Left cardiac atrium (tissue), 4 donors: ENCODE data around the gene PRUNE2. TPM values are rescaled to one million over a fixed set of nuclear protein-coding genes. Genes with fewer than 3 reads are reported as not detected.
"Not testable (repeated sequence)": the region's sequence is repeated elsewhere in the genome, so short reads cannot be mapped to it uniquely, and the experiment has no call there.

Experiments
- ATAC-seq, 2 donors: fragments of 200-7000 bp; cut with Tn5 transposase; one replicate each; pipeline ENCODE4 v1.9.1; 2020; ENCODE audit warnings: mild to moderate bottlenecking in 2 of 2, moderate library complexity in 2 of 2
- DNase-seq: peaks from one replicate; pipeline ENCODE4 v3.0.0-alpha.2; 2020
- intact Hi-C, 2 donors: fragments of 100-400 bp; cut with DNase I; formaldehyde crosslinking; loops; one replicate each; pipeline versions ENCODE4 v1.14.1 to v1.15.1; 2022 to 2023
- total RNA-seq, 2 donors: library from RNA; stranded (reverse); fragmentation: NEBNext Ultra II Directional; extraction: Animal tissue kit (Norgen Biotek cat#: 25700); gene quantifications; one replicate each; pipeline ENCODE4 v1.2.1, GENCODE V29; 2021
- donor health status: DM: no; HTN: yes; CAD: no.
- donor health status: DM: no; HTN: yes; CAD: no; lungs with severe emphysema.
- donor health status: DM: yes; HTN: yes; CAD: no.
- donor health status: Dilated cardiomyopathy.

Gene PRUNE2
- total RNA-seq, 2 donors from 2014 or later, result 33.1 to 37.5 TPM

GRCh38 chr9:76756268-76756640 is 149.7 kb downstream of the PRUNE2 start:
- intact Hi-C loops, result no loop called here
- DNase-seq (no peak), ATAC-seq (no peak)

GRCh38 chr9:76751001-76751400 is 154.9 kb downstream of the PRUNE2 start:
- DNase-seq (no peak), ATAC-seq (no peak)
- intact Hi-C loops, result no loop called here

GRCh38 chr9:76744336-76744735 is 161.6 kb downstream of the PRUNE2 start:
- DNase-seq (no peak), ATAC-seq (no peak)
- intact Hi-C loops, result no loop called here

- intact Hi-C loops, result no loop called here
- no peak for DNase-seq
- no peak for ATAC-seq
These were observed 162.0 kb downstream of the PRUNE2 start for GRCh38 chr9:76743931-76744330.

GRCh38 chr9:76742890-76743289 is 163.0 kb downstream of the PRUNE2 start:
- intact Hi-C loops, ATAC-seq, DNase-seq: not testable (repeated sequence)

DNA sequence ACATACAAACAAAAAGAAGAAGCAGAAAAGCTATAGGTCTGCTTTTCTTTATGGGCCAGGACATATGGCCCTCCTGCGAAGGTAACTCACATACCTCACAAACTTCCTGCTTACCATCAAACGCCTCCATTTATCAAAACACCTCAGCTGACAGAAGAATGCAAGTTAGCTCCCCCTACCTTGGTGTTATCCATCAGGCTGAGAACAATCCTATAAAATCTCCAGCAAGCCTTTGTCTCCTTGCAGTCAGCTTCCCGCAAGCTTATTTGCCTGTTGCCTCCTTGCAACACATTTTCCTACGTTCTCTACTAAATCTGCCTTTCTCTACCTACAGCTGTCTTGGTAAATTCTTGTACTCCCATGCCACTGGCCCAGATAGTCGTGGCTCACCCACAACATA is 164.4 kb downstream of the PRUNE2 start:
- intact Hi-C loops, result no loop called here
- ATAC-seq, result no peak
- DNase-seq, result no peak

DNA sequence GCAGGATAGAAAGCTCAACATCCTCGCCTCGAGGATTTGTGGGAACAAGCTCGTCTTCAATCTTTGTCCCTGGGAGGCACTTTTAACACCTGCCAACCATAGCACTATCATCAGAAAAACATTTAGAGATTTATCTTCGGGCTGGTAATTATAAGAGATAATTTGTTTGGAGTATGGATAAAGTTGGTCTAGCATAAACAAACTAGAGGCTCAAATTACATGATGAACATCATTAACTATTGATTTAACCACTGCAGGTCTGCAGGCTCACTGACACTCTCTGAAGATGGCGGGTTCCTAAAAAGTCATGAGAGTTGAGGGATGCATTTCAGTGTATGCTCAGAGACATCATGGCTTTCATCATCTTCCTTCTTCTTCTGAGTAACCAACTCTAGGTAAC is 167.5 kb downstream of the PRUNE2 start:
- DNase-seq (no peak), ATAC-seq (no peak)
- intact Hi-C loops, result no loop called here

DNA sequence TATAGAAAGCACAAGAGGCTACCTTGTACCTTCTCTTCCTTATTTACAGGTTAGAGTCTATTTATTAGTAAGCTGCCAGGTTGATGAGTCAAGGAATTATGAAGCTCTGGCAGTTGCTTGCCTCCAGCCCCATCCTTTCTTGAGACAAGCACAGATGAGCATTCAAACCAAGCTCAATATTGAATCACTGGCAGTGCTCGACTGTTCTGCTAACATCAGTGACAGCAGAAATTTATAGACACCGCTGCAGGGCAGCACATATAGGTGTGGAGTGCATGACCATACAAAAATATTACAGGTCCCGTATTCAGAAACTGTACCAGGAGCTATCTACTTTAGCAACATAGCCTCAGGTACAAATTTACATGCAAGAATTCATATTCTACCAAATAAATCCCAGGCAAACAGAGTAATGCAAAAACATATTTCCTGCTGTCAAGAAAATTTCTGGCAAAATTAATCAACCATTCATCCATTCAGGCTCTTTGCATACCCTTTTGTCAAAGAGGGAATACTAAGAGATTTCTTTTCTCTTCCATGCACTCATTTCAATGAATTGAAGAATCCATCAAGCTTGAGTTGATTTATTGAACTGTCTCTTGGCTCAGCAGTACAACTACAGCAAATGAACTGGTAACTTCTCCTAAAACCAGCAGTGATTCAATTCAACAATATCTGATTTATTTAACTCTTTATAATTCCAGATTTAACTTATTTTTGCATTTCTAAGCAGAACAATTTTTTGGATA is 168.6 kb downstream of the PRUNE2 start:
- intact Hi-C loops, result no loop called here
- no peak for ATAC-seq
- DNase-seq, result no peak

DNA sequence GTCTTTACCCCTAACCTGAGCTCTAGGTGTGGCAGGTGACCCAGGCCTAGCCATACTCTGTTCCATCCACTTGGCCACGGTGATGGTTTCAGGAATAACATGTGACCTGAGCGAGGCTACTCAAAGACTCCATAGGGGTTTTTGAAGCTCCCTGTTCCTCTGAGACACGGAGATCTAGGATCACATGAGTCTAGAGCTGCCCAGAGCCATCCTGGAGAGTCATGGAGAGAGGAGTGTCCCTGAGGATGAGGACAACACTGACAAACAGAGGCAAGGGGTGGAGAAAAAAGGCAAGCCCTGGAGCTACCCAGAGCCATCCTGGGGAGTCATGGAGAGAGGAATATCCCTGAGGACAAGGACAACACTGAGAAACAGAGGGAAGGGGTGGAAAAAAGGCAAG is 171.2 kb downstream of the PRUNE2 start:
- ATAC-seq (no peak), DNase-seq (no peak)
- intact Hi-C loops, result no loop called here

GRCh38 chr9:76733096-76733495 is 172.8 kb downstream of the PRUNE2 start:
- DNase-seq, result no peak
- ATAC-seq, result no peak
- intact Hi-C loops, result no loop called here

DNA sequence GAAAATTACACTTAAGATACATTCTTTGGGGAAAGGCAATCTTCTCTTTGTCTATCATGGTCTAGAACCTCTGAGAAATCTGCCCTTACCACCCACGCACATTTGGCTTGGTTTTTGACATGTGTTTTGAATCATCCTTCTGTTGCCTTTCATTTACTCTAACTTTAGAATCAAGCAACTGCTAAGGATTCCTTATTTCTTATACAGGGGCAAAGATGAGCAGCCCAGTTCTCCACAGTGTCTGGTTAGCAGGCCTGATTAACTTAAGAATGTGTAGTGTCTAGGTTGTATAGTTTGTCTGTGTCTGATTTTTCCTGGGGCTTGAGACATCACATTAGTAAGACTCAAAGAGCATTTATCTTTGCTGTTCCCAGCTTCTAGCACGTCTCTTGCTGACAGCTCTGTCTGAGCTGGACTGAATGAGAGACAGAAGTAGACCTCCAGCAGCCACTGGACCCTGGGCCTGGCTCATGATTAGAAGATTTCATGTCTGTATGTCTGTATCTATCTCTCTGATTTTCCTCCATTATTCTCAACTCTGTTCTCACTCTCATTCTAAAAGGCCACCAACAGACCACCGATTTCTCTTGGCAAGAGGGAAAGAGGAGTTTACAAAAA is 173.5 kb downstream of the PRUNE2 start:
- intact Hi-C loops, result no loop called here
- no peak for ATAC-seq
- DNase-seq, result no peak

DNA sequence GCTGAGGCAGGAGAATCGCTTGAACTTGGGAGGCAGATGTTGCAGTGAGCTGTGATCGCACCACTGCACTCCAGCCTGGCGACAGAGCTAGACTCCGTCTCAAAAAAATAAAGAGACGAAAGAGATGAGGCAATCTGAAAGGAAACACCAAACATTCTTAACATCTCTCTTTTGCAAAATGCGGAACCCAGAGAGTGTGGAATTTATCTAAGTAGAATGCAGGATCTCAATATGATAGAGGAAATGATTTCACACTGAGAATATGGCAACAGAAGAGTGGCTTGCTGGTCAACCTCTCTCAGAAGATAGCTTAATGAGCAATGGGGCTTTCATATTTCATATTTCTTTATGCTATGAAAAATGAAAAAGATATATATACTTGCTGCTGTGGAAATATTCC is 175.1 kb downstream of the PRUNE2 start:
- ATAC-seq, result no peak
- intact Hi-C loops, result no loop called here
- no peak for DNase-seq

GRCh38 chr9:76729980-76730737 is 175.8 kb downstream of the PRUNE2 start:
- intact Hi-C loops, result no loop called here
- no peak for DNase-seq
- no peak for ATAC-seq

DNA sequence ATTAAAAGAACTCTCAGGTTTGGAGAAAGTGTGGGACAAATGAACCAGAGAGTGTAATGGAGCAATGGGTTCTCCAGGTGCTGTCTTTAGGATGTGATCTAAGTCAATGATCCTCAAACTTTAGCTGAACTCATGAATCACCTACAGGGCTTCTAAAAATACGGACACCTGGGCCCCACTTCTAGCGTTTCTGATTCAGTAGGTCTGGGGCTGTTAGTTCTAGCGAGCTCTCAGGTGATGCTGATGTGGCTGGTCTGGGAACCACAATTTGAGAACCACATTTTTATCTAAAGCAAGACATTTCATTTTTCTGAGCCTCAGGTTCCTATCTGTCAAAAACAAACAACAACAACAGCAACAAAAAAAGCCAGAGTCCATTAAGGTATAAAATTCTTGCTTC is 176.8 kb downstream of the PRUNE2 start:
- DNase-seq, result no peak
- intact Hi-C loops, result no loop called here
- no peak for ATAC-seq

GRCh38 chr9:76725885-76726284 is 180.0 kb downstream of the PRUNE2 start:
- ATAC-seq (no peak), DNase-seq (no peak)
- intact Hi-C loops, result no loop called here

DNA sequence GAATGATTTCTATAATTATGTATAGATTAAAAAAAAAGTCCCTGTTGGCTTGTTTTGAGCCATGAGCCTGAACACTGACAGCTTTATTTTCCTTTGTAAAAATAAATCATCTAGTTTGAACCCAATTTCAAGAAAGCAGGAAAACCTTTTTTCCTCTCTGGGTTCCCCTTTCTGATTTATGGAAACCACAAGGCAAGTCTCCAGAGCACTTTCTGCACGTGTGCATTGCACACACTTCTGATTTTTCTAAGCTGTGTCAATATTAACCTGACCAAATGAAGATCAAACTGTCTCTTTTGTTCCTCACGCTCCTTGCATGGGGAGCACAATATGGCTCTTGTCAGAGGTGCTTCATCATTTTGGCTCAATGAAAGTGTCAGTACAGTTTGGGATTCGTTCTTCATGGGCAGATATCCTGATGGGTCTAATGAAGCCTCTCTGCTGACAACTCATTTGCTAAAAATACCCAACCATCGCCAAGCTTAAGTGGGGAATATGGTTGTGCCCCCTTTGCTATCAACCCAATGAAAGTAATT is 180.8 kb downstream of the PRUNE2 start:
- intact Hi-C loops, result no loop called here
- no peak for DNase-seq
- ATAC-seq, result no peak

DNA sequence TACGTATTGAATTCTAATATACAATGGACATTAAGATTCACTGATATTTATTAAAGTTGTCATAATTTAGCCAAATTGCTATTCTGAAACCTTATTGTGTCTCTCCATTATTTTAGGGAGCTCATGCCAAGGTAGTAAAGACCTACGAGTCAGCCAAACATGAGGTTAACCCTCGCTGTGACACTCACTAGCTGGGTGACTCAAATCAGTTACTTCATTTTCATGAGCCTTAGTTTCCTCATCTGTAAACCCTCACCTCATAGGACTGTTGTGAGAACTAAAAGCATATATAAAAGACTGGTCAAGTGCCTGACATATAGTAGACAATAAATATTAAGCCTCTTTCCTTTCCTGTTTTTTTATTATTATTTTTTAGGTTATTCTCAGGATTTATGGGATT is 185.7 kb downstream of the PRUNE2 start:
- intact Hi-C loops, result no loop called here
- DNase-seq (no peak), ATAC-seq (no peak)

GRCh38 chr9:76718166-76718565 is 187.7 kb downstream of the PRUNE2 start:
- intact Hi-C loops, result no loop called here
- ATAC-seq (no peak), DNase-seq (no peak)

GRCh38 chr9:76717613-76718012 is 188.3 kb downstream of the PRUNE2 start:
- DNase-seq (no peak), ATAC-seq (peak in 1 of 2 donors; percentile 32)
- intact Hi-C loops, result no loop called here

- no peak for DNase-seq
- intact Hi-C loops, result no loop called here
- ATAC-seq, result no peak
These were observed 188.7 kb downstream of the PRUNE2 start for GRCh38 chr9:76717176-76717575.
